Adrenal gland (tissue), 5 donors: ENCODE measurements around the gene VAMP5.
A peak's percentile ranks its signal among the peaks of the same experiment; 100 is the strongest.

ENCODE experiments used
- POLR2A ChIP-seq, 2 donors: fragments of 450-650 bp; IDR thresholded peaks; one replicate each; pipeline ENCODE4 v1.6.1; 2017; ENCODE audit warnings: antibody characterized with exemption in 2 of 2, mild to moderate bottlenecking in 2 of 2, moderate library complexity in 1 of 2
- TF ChIP-seq, protein P1 (sequence below), 6 experiments: fragments of 450-650 bp in 4 of 6; fragments of 200-600 bp in 2 of 6; sonication (generic) in 1 of 6; IDR thresholded peaks; 1 replicate in 5 of 6; 2 replicates in 1 of 6; pipeline versions ENCODE4 v1.5.1 to v1.8.0; 2016 to 2021; ENCODE audit warnings: antibody characterized with exemption in 6 of 6, mild to moderate bottlenecking in 2 of 6, moderate library complexity in 1 of 6
- donor health status: DM: no; HTN: no; CAD: no.

DNA sequence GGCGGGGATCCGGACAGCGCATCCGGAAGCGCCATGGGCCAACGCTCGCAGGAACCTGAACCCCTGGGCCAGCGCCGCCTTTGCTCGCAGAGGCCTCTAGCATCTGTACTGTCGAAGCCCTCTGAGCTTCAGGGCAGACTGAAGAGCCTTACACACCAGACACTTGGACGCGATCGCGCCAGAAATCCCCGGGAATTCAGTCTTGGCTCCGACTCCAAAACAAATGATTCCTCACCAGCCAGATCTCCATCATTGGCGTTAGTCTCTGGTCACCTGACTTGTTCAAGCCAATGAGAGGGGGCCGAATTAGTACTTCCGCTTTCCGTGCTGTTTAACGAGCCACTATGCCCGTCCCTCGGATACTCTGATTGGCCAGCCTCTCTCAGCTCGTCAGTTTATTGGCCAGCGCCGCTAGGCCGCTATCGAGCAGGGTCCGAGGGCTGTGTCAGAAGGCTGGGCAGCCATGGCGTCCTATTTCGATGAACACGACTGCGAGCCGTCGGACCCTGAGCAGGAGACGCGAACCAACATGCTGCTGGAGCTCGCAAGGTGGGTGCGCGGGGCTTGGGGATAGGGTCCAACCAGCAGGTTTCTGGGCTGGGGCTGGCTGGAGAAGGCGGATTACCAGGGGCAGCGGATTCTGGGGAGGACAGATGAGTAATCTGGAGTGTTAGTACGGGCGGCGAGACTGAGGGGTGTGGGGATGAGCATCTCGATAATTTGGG lies 11.2 kb downstream of the VAMP5 start, which contains the start of gene RNF181:
- peak; percentile 47 to 90 for TF ChIP-seq POLR2A (IDR thresholded peaks at IDR 0.05)
- TF ChIP-seq, protein P1, sequence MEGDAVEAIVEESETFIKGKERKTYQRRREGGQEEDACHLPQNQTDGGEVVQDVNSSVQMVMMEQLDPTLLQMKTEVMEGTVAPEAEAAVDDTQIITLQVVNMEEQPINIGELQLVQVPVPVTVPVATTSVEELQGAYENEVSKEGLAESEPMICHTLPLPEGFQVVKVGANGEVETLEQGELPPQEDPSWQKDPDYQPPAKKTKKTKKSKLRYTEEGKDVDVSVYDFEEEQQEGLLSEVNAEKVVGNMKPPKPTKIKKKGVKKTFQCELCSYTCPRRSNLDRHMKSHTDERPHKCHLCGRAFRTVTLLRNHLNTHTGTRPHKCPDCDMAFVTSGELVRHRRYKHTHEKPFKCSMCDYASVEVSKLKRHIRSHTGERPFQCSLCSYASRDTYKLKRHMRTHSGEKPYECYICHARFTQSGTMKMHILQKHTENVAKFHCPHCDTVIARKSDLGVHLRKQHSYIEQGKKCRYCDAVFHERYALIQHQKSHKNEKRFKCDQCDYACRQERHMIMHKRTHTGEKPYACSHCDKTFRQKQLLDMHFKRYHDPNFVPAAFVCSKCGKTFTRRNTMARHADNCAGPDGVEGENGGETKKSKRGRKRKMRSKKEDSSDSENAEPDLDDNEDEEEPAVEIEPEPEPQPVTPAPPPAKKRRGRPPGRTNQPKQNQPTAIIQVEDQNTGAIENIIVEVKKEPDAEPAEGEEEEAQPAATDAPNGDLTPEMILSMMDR (IDR thresholded peaks at IDR 0.05): no peak
